ENCODE data around the gene GMCL2. TPM values are rescaled to one million over a fixed set of nuclear protein-coding genes. Genes with fewer than 3 reads are reported as not detected.

GMCL2 gene
- total RNA-seq, 2 donors from 2014 or later = 2.8 TPM; not detected in 1

- WGBS = 78% methylated on average over 5 of the region's 5 CpGs
- no peak for DNase-seq (ENCODE audit: low spot score)
- Histone ChIP-seq H3K27me3 (replicated peaks; ENCODE audit: insufficient read depth) (no peaks in the 10 kb centered on the region), H3K9me3 (no peaks in the 10 kb centered on the region), H3K4me3 (no peak overlapping the region), H3K4me1 (replicated peaks) (no peaks in the 10 kb centered on the region), H3K27ac (no peak overlapping the region), H3K36me3 (peaks cover 0 to 8% of the 10 kb centered on the region in 2 donors)
- TF ChIP-seq, protein P1, sequence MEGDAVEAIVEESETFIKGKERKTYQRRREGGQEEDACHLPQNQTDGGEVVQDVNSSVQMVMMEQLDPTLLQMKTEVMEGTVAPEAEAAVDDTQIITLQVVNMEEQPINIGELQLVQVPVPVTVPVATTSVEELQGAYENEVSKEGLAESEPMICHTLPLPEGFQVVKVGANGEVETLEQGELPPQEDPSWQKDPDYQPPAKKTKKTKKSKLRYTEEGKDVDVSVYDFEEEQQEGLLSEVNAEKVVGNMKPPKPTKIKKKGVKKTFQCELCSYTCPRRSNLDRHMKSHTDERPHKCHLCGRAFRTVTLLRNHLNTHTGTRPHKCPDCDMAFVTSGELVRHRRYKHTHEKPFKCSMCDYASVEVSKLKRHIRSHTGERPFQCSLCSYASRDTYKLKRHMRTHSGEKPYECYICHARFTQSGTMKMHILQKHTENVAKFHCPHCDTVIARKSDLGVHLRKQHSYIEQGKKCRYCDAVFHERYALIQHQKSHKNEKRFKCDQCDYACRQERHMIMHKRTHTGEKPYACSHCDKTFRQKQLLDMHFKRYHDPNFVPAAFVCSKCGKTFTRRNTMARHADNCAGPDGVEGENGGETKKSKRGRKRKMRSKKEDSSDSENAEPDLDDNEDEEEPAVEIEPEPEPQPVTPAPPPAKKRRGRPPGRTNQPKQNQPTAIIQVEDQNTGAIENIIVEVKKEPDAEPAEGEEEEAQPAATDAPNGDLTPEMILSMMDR (IDR thresholded peaks at IDR 0.05) = no peak
- TF ChIP-seq POLR2A (IDR thresholded peaks at IDR 0.05) (no peak), POLR2AphosphoS5 (IDR thresholded peaks at IDR 0.05) (no peak)
- intact Hi-C loops (cut with DNase I) = no loop called here
Observed at GRCh38 chr5:178218237-178218776, 31.1 kb upstream of the GMCL2 start.

GRCh38 chr5:178216779-178217178 is 29.6 kb upstream of the GMCL2 start:
- Histone ChIP-seq H3K36me3 (peaks cover 4 to 9% of the 10 kb centered on the region in 2 donors), H3K27me3 (replicated peaks; ENCODE audit: insufficient read depth) (no peaks in the 10 kb centered on the region), H3K4me3 (no peak overlapping the region), H3K9me3 (no peaks in the 10 kb centered on the region), H3K4me1 (replicated peaks) (no peaks in the 10 kb centered on the region), H3K27ac (no peak overlapping the region)
- intact Hi-C loops (cut with DNase I) = no loop called here
- TF ChIP-seq POLR2A (IDR thresholded peaks at IDR 0.05) (no peak), POLR2AphosphoS5 (IDR thresholded peaks at IDR 0.05) (no peak)
- TF ChIP-seq, protein P1 (IDR thresholded peaks at IDR 0.05) = no peak
- 91% methylated on average over 3 of the region's 3 CpGs for WGBS
- DNase-seq (ENCODE audit: low spot score) = no peak

DNA sequence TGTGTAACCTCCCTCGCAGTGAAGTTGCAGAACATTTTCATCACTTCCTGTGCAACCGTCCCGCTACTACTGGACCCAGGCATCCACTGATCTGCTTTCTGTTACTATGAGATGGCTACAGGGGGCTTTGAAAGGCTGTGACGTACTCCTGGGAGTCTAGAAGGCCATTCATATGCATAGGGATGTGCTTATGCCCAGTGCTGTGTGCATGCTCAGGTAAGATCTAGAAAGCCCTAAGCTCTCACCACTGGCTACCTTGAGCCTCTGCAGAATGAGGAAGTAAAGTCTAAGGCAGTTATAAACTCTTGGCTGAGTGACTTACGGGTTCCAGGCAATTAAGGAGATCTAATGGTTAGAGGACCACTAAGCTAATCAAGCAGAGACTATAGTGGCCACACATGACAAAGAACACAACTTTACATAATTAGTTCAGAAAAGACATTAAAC is 28.9 kb upstream of the GMCL2 start:
- DNase-seq (ENCODE audit: low spot score) = no peak
- H3K36me3 ChIP-seq = peaks cover 9 to 16% of the 10 kb centered on the region in 2 donors
- H3K27ac ChIP-seq = no peak overlapping the region
- H3K4me3 ChIP-seq = no peak overlapping the region
- WGBS = 86% methylated on average over 5 of the region's 5 CpGs
- H3K4me1 ChIP-seq (replicated peaks) = no peaks in the 10 kb centered on the region
- H3K27me3 ChIP-seq (replicated peaks; ENCODE audit: insufficient read depth) = no peaks in the 10 kb centered on the region
- intact Hi-C loops (cut with DNase I) = no loop called here
- H3K9me3 ChIP-seq = no peaks in the 10 kb centered on the region
- TF ChIP-seq, protein P1 (IDR thresholded peaks at IDR 0.05) = no peak
- TF ChIP-seq POLR2AphosphoS5 (IDR thresholded peaks at IDR 0.05) (no peak), POLR2A (IDR thresholded peaks at IDR 0.05) (no peak)

- no peak for DNase-seq (ENCODE audit: low spot score)
- Histone ChIP-seq H3K4me1 (replicated peaks) (no peaks in the 10 kb centered on the region), H3K27ac (no peak overlapping the region), H3K9me3 (no peaks in the 10 kb centered on the region), H3K36me3 (peaks cover 16 to 22% of the 10 kb centered on the region in 2 donors), H3K4me3 (no peak overlapping the region), H3K27me3 (replicated peaks; ENCODE audit: insufficient read depth) (no peaks in the 10 kb centered on the region)
- WGBS = 68% methylated on average over 13 of the region's 13 CpGs
- TF ChIP-seq POLR2A (IDR thresholded peaks at IDR 0.05) = no peak
- no peak for TF ChIP-seq POLR2AphosphoS5 (IDR thresholded peaks at IDR 0.05)
- TF ChIP-seq, protein P1 (IDR thresholded peaks at IDR 0.05) = no peak
- intact Hi-C loops (cut with DNase I) = no loop called here
Observed at GRCh38 chr5:178215280-178216002, 28.3 kb upstream of the GMCL2 start.

Measured in prostate gland (tissue), 2 donors.